CD4-positive, alpha-beta T cell treated with Interferon gamma for 1 hour (primary cell): ENCODE measurements around the gene LILRB4.
"Not testable (repeated sequence)": the region's sequence is repeated elsewhere in the genome, so short reads cannot be mapped to it uniquely, and the experiment has no call there.

ENCODE experiments used
- DNase-seq: peaks from one replicate; pipeline ENCODE4 v3.0.0-alpha.2; 2020

LILRB4 gene

DNA sequence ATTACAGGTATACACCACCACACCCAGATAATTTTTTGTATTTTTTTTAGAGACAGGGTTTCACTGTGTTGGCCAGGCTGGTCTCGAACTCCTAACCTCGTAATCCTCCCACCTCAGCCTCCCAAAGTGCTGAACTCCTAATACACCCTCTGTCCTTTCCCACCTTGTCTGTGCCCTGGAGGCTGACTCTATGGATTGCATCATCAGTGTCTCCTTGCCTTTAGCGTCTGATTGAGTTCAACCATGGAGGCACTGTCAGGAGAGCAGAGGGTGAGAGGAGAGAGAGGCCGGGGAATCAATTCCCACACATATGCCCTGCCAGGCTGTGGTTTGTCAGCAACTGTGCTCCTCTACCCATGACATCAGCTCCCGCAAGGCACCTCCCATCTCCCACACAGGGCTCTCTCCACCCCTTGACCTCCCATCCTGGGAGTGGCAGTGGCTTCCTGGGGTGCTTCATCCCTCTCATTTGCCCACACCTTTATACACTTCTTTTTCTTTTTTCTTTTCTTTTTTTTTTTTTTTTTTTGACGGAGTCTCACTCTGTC, 12.6 kb upstream of the LILRB4 start:
- no peak for DNase-seq

DNA sequence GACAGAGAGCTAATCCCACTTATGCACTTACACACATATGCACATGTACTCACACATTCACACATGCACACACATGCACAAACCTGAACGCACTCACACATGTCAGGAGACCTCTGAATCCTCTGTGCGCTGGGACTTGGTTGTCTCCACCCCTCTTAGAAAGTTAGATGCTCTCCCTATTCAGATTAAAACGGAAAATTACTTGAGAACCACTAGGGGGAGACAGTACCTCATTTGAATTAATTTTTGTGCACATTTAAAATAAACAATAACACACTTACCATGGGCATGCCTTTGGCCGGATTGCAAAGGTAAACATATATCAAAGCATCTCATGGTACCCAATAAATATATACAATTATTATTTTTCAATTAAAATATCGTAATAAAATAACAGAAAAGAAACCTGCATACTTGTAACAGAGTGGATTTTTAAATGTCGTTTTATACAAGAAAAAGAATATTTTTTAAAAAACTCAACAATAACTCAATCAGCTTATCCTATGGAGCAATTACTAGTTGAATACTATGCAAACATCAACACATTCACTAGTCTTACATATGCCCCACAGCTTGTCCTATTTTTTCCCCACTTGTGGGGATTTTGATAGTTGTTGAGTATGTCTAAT, 9.5 kb upstream of the LILRB4 start:
- no peak for DNase-seq

DNA sequence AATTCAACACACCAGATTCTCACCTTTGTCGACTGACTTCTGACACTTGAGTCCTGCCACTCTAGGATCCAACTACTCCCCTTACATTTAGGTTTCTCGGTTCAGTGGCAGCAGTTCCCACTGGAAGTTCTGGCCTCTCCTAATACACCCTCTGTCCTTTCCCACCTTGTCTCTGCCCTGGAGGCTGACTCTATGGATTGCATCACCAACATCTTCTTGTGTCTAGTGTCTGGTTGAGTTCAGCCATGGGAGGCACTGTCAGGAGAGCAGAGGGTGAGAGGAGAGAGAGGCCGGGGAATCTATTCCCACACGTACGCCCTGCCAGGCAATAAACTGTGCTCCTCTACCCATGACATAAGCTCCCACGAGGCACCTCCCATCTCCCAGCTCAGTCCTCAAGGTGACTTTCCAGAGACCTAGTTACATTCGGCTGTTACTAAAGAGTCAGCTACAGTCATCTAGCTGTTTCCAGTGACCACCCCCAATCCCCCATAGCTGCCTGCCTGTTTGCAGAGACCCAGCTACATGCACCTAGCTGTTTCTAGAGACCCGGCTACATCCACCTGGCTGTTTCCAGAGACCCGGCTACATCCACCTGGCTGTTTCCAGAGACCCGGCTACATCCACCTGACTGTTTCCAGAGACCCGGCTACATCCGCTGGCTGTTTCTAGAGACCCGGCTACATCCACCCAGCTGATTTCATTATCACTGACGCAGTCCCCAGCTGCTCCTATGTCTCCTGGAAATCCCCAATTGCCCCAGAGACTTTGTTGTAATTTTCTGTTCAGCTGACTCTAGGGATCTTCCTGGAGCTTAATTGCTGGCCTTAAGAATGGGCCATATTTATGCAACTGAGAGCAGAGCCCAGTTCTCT, 8.1 kb upstream of the LILRB4 start:
- DNase-seq: peak; percentile 17

GRCh38 chr19:54659300-54659699, 3.5 kb upstream of the LILRB4 start:
- DNase-seq: no peak

GRCh38 chr19:54660306-54660705, 2.5 kb upstream of the LILRB4 start:
- no peak for DNase-seq

- DNase-seq: no peak
These were observed 1.8 kb upstream of the LILRB4 start for GRCh38 chr19:54660964-54661363.

- no peak for DNase-seq
These were observed 821 bp upstream of the LILRB4 start for GRCh38 chr19:54661846-54662481.

GRCh38 chr19:54665530-54665929, 2.7 kb downstream of the LILRB4 start:
- no peak for DNase-seq

DNA sequence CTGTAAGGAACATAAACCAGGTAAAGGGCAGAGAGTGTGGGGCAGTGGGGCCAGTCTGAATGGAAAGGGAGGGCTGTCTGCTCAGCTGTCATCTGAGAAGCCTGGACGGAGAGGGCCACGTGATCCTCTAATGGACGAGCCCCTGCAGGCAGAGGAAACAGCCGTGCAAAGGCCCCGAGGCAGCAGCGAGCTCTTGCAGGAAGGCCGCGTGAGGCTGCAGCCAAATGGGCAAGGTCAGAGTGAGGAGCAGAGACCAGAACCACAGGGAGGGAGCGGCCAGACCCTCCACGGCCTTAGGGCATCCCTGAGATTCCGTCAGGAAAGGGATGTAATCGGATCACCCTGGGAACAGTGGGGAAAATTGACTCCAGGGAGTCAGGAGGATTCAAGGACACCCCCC, 4.4 kb downstream of the LILRB4 start:
- DNase-seq: no peak

GRCh38 chr19:54668353-54668752, 5.6 kb downstream of the LILRB4 start:
- DNase-seq: no peak

- no peak for DNase-seq
These were observed 8.0 kb downstream of the LILRB4 start for GRCh38 chr19:54670576-54671357.

DNA sequence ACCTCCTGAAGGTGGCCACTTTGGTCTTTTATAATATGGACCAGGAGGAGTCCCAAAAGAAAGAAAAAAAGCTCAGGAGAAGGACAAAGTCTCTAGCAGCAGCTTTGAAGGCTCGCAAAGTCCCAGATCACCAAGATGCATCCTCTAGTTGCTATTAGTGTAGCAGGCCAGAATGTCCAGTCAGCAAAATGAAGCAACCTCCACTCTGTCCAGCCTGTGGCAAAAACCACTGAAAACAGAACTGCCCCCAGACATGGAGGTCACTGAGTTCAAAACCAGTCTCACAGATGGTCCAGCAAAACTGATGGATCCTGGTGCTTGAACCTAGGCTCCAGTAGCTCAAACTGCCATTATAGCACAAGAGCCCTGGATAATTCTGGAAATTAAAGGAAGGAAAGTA, 10.4 kb downstream of the LILRB4 start:
- no peak for DNase-seq

- DNase-seq: no peak
These were observed 11.3 kb downstream of the LILRB4 start for GRCh38 chr19:54674021-54674617.

- DNase-seq: not testable (repeated sequence)
These were observed 13.5 kb downstream of the LILRB4 start for GRCh38 chr19:54676210-54676834.

- DNase-seq: no peak
These were observed 14.4 kb downstream of the LILRB4 start for GRCh38 chr19:54677217-54677616.

- DNase-seq: not testable (repeated sequence)
These were observed 18.8 kb downstream of the LILRB4 start for GRCh38 chr19:54681596-54681995.

- no peak for DNase-seq
These were observed 19.6 kb downstream of the LILRB4 start for GRCh38 chr19:54682306-54682856.

DNA sequence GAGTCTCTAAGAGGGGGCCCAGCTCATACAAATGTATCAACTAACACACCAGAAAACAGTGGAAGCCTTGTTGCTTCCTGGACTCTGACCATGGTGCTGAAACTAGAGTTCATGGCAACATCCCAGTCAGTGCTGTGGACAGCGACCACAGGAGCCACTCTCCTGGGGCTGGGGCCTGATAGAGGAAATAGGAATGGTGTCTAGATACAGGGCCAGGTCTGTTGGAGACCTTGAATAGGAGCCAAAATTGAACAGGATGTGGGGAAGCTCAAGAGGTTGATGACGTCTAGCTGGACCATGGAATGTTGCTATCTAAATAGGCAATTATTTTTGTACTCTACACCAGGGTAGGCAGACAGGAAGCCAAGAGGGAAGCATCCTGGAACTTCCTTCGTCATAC, 21.7 kb downstream of the LILRB4 start:
- no peak for DNase-seq

DNA sequence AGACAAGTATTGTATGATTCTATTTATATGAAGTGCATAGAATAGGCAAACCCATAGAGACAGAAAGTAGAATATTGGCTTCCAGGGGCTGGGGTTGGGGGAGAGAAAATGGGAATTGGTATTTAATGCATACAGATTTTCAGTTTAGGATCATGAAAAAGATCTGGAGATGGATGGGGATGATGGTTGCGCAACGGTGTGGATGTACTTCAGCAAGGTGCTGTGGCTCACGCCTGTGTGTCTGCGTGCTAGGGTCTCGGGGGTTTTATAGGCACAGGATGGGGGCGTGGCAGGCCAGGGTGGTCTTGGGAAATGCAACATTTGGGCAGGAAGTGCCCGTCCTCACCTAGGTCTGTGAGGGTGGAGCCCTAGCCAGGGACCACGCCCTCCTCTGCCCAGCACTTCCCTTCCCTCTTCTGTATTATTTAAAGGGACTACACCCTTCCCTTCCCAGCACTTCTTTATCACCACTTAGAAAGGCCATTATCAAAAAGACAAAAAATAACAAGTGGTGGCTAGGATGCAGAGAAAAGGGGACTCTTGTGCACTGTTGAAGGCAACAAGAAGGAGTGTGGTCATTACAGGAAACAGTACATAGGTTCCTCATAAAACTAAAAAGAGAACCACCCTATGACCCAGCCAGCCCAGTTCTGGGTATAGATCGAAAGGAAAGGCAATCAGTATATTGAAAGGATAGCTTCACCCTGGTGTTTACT, 29.0 kb downstream of the LILRB4 start:
- no peak for DNase-seq

DNA sequence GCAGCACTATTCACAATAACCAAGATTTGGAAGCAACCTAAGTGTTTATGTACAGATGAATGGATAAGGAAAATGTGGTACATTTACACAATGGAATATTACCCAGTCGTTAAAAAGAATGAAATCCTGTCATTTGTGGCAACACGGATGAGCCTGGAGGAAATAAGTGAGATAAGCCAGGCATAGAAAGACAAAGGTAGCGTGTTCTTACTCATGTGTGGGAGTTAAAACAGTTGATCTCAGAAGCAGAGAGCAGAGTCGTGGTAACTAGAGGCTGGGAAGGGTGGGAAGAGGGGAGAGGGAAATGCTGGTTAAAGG, 29.5 kb downstream of the LILRB4 start:
- no peak for DNase-seq

DNA sequence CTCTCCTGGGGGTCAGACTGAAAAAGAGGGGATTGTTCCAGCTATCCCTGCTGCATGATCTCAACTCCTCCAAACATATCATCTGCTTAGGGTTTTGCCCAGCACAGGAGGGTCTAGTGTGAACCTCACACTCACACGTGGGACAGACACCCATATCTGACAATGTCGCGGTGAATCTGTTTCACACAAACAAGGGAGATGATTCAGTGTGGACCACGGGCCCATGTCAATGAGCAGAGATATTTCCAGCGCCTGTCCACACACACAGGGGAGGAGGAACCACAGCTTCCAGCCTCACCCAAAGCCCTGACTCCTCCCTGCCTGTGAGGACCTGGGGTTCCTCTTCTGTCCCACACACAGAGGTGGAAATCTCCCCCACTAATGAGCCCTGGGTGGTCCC, 31.9 kb downstream of the LILRB4 start:
- DNase-seq: peak; percentile 13
